H9 (cell line): Measurements from ENCODE around the gene IKZF1. TPM values are rescaled to one million over a fixed set of nuclear protein-coding genes. Genes with fewer than 3 reads are reported as not detected.

ENCODE experiments used
- DNase-seq: peaks from one replicate; pipeline ENCODE4 v3.0.0-alpha.2; 2017
- H2AFZ ChIP-seq: one replicate; pipeline ENCODE4 v1.6.1; 2013; ENCODE audit warnings: mild to moderate bottlenecking, low read length, control low read depth, moderate library complexity
- H2AK5ac ChIP-seq: 2 replicates; pipeline ENCODE4 v1.6.1; 2013; ENCODE audit warnings: low read length, control low read depth, mixed read lengths; ENCODE audit not compliant: insufficient read length
- H2BK120ac ChIP-seq: one replicate; pipeline ENCODE4 v1.6.1; 2013; ENCODE audit warnings: low read depth, mild to moderate bottlenecking, low read length, control low read depth, inconsistent platforms; ENCODE audit not compliant: poor library complexity, severe bottlenecking
- H2BK12ac ChIP-seq: 2 replicates; pipeline ENCODE4 v1.6.1; 2013; ENCODE audit warnings: low read length, control low read depth, mixed read lengths, low read depth; ENCODE audit not compliant: insufficient read length
- H2BK15ac ChIP-seq: 2 replicates; pipeline ENCODE4 v1.6.1; 2013; ENCODE audit warnings: low read depth, low read length, control low read depth
- H2BK20ac ChIP-seq: one replicate; pipeline ENCODE4 v1.6.1; 2013; ENCODE audit warnings: low read depth, mild to moderate bottlenecking, low read length, control low read depth, inconsistent platforms; ENCODE audit not compliant: poor library complexity, severe bottlenecking
- H2BK5ac ChIP-seq: 2 replicates; pipeline ENCODE4 v1.6.1; 2013; ENCODE audit warnings: low read length, control low read depth, mixed read lengths; ENCODE audit not compliant: insufficient read length
- H3K14ac ChIP-seq: 2 replicates; pipeline ENCODE4 v1.6.1; 2013; ENCODE audit warnings: low read length, control low read depth; ENCODE audit not compliant: insufficient read depth
- H3K18ac ChIP-seq: 2 replicates; pipeline ENCODE4 v1.6.1; 2013; ENCODE audit warnings: low read depth, mild to moderate bottlenecking, mixed read lengths, low read length, control low read depth; ENCODE audit not compliant: insufficient read length
- H3K23ac ChIP-seq: 2 replicates; pipeline ENCODE4 v1.6.1; 2013; ENCODE audit warnings: low read length, control low read depth, mixed read lengths, low read depth; ENCODE audit not compliant: insufficient read length
- H3K23me2 ChIP-seq: 2 replicates; pipeline ENCODE4 v1.6.1; 2013; ENCODE audit warnings: low read depth, mild to moderate bottlenecking, mixed read lengths, low read length, control low read depth; ENCODE audit not compliant: insufficient read length, poor library complexity, severe bottlenecking
- H3K27ac ChIP-seq: 2 replicates; pipeline ENCODE4 v1.5.1; 2013; ENCODE audit warnings: low read length, control low read depth, mixed read lengths, low read depth; ENCODE audit not compliant: insufficient read length
- H3K27me3 ChIP-seq: 2 replicates; pipeline ENCODE4 v1.6.1; 2013; ENCODE audit warnings: low read length, control low read depth, inconsistent platforms; ENCODE audit not compliant: insufficient read depth
- H3K4ac ChIP-seq: 2 replicates; pipeline ENCODE4 v1.6.1; 2013; ENCODE audit warnings: low read depth, mild to moderate bottlenecking, control low read depth, inconsistent platforms, low read length, moderate library complexity
- H3K4me1 ChIP-seq: 2 replicates; pipeline ENCODE4 v1.6.1; 2013; ENCODE audit warnings: low read length, control low read depth, inconsistent platforms; ENCODE audit not compliant: insufficient read depth
- H3K4me2 ChIP-seq: 2 replicates; pipeline ENCODE4 v1.6.1; 2013; ENCODE audit warnings: low read length, control low read depth, mixed read lengths; ENCODE audit not compliant: insufficient read length, insufficient read depth
- H3K56ac ChIP-seq: 2 replicates; pipeline ENCODE4 v1.6.1; 2013; ENCODE audit warnings: low read depth, mild to moderate bottlenecking, mixed read lengths, low read length, control low read depth; ENCODE audit not compliant: insufficient read length
- H3K79me1 ChIP-seq: 2 replicates; pipeline ENCODE4 v1.6.1; 2013; ENCODE audit warnings: low read depth, mild to moderate bottlenecking, moderate library complexity, low read length, control low read depth, inconsistent platforms; ENCODE audit not compliant: insufficient read depth, poor library complexity, severe bottlenecking
- H3K79me2 ChIP-seq: 2 replicates; pipeline ENCODE4 v1.6.1; 2013; ENCODE audit warnings: low read length, control low read depth, inconsistent platforms; ENCODE audit not compliant: insufficient read depth
- H3K9ac ChIP-seq: 2 replicates; pipeline ENCODE4 v1.6.1; 2013; ENCODE audit warnings: low read length, control low read depth, mixed read lengths; ENCODE audit not compliant: insufficient read length; ENCODE audit errors: extremely low read depth
- H3K9me3 ChIP-seq: one replicate; pipeline ENCODE4 v1.6.1; 2013; ENCODE audit warnings: low read depth, low read length, inconsistent platforms; ENCODE audit not compliant: control insufficient read depth
- H3T11ph ChIP-seq: one replicate; pipeline ENCODE4 v1.6.1; 2013; ENCODE audit warnings: mild to moderate bottlenecking, low read length, control low read depth, inconsistent platforms
- H4K20me1 ChIP-seq: one replicate; pipeline ENCODE4 v1.6.1; 2013; ENCODE audit not compliant: control insufficient read depth, insufficient read length, insufficient read depth
- H4K5ac ChIP-seq: 2 replicates; pipeline ENCODE4 v1.6.1; 2013; ENCODE audit warnings: low read depth, mild to moderate bottlenecking, mixed read lengths, low read length, control low read depth; ENCODE audit not compliant: insufficient read length
- H4K8ac ChIP-seq: replicated peaks from 2 replicates; pipeline ENCODE4 v1.6.1; 2013; ENCODE audit warnings: low read length, control low read depth, mixed read lengths, low read depth; ENCODE audit not compliant: insufficient read length
- H4K91ac ChIP-seq: 2 replicates; pipeline ENCODE4 v1.6.1; 2013; ENCODE audit warnings: low read depth, mild to moderate bottlenecking, moderate library complexity, mixed read lengths, low read length, control low read depth; ENCODE audit not compliant: insufficient read length
- H3K27ac Mint-ChIP-seq, 3 experiments: 2 replicates in 2 of 3; 3 replicates in 1 of 3; pipeline ENCODE4 v1.8.0; 2020 to 2021; ENCODE audit warnings: mixed read lengths in 3 of 3, mild to moderate bottlenecking in 1 of 3, moderate library complexity in 1 of 3
- H3K27me3 Mint-ChIP-seq: 2 replicates; pipeline ENCODE4 v1.8.0; 2021; ENCODE audit warnings: low read depth, mild to moderate bottlenecking, moderate library complexity, mixed read lengths
- H3K36me3 Mint-ChIP-seq, 3 experiments: 2 replicates in 2 of 3; 3 replicates in 1 of 3; pipeline ENCODE4 v1.8.0; 2020 to 2021; ENCODE audit warnings: low read depth in 3 of 3, mixed read lengths in 3 of 3; ENCODE audit not compliant: insufficient read depth in 1 of 3
- H3K4me1 Mint-ChIP-seq, 2 experiments: 2 replicates each; pipeline ENCODE4 v1.8.0; 2020; ENCODE audit warnings: mixed read lengths in 2 of 2
- H3K4me3 Mint-ChIP-seq, 2 experiments: 2 replicates in 1 of 2; 3 replicates in 1 of 2; pipeline ENCODE4 v1.8.0; 2020 to 2021; ENCODE audit warnings: mild to moderate bottlenecking in 2 of 2, mixed read lengths in 2 of 2, moderate library complexity in 1 of 2
- H3K9me3 Mint-ChIP-seq, 2 experiments: 2 replicates in 1 of 2; 3 replicates in 1 of 2; pipeline ENCODE4 v1.8.0; 2020; ENCODE audit warnings: mild to moderate bottlenecking in 2 of 2, mixed read lengths in 2 of 2, moderate library complexity in 1 of 2
- WGBS: extraction: QIAGEN DNeasy Blood & Tissue Kit; methylation state at CpG from one replicate; pipeline ENCODE4 v1.1.7; 2013; ENCODE audit warnings: missing lambda C conversion rate, low lambda C conversion rate, mixed read lengths; ENCODE audit not compliant: insufficient read length; ENCODE audit errors: extremely low coverage; 5-methylcytosine and 5-hydroxymethylcytosine counted together
- total RNA-seq: library from RNA; stranded (reverse); gene quantifications from 2 replicates; pipeline ENCODE4 v1.2.1, GENCODE V29; 2021
- TF ChIP-seq, protein P1 (sequence below): fragments of 200-600 bp; sonication (generic); conservative IDR thresholded peaks from 3 replicates; pipeline ENCODE4 v1.8.0; 2021; ENCODE audit warnings: antibody characterized with exemption, mild to moderate bottlenecking

Gene IKZF1
- total RNA-seq, 1 experiment from 2014 or later = 0.98 TPM

DNA sequence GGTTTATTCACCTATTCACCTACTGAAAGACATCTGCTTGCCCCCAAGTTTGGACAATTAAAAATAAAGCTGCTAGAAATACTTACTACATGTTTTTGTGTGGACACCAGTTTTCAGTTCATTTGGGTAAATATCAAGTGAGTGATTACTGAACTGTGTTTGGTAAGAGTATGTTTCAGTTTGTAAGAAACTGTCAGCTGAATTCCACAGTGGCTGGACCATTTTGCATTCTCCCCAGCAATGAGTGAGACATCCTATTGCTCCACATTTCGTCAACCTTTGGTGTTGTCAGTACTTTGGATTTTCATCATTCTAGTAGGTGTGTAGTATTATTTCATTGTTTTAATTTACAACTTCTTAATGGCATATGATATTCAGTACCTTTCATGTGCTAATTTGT, 17.4 kb upstream of the IKZF1 start:
- Histone ChIP-seq H2BK5ac (no peak overlapping the region), H3T11ph (no peak overlapping the region), H3K27ac (no peak overlapping the region), H3K56ac (no peak overlapping the region), H3K79me2 (no peaks in the 10 kb centered on the region), H2AFZ (no peak overlapping the region), H3K4me2 (no peak overlapping the region), H4K20me1 (no peaks in the 10 kb centered on the region), H3K9me3 (no peaks in the 10 kb centered on the region), H2AK5ac (no peak overlapping the region), H4K91ac (no peak overlapping the region), H3K23me2 (no peaks in the 10 kb centered on the region), H3K9ac (no peak overlapping the region), H3K4me1 (no peaks in the 10 kb centered on the region), H2BK15ac (no peak overlapping the region), H2BK12ac (no peak overlapping the region), H3K79me1 (no peaks in the 10 kb centered on the region), H2BK120ac (no peak overlapping the region), H4K8ac (no peak overlapping the region), H3K4ac (no peak overlapping the region), H3K27me3 (no peaks in the 10 kb centered on the region), H3K14ac (no peak overlapping the region), H3K23ac (no peak overlapping the region), H4K5ac (no peak overlapping the region), H3K18ac (no peak overlapping the region), H2BK20ac (no peak overlapping the region)
- no peaks in the 10 kb centered on the region for H3K27me3 Mint-ChIP-seq
- H3K9me3 Mint-ChIP-seq = no peaks in the 10 kb centered on the region; a peak in 1 of 5 replicates
- TF ChIP-seq, protein P1, sequence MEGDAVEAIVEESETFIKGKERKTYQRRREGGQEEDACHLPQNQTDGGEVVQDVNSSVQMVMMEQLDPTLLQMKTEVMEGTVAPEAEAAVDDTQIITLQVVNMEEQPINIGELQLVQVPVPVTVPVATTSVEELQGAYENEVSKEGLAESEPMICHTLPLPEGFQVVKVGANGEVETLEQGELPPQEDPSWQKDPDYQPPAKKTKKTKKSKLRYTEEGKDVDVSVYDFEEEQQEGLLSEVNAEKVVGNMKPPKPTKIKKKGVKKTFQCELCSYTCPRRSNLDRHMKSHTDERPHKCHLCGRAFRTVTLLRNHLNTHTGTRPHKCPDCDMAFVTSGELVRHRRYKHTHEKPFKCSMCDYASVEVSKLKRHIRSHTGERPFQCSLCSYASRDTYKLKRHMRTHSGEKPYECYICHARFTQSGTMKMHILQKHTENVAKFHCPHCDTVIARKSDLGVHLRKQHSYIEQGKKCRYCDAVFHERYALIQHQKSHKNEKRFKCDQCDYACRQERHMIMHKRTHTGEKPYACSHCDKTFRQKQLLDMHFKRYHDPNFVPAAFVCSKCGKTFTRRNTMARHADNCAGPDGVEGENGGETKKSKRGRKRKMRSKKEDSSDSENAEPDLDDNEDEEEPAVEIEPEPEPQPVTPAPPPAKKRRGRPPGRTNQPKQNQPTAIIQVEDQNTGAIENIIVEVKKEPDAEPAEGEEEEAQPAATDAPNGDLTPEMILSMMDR = no peak
- no CpG with 5 or more reads among the region's 1 CpG for WGBS
- no peak overlapping the region for H3K27ac Mint-ChIP-seq
- H3K36me3 Mint-ChIP-seq = no peaks in the 10 kb centered on the region
- no peak for DNase-seq
- no peaks in the 10 kb centered on the region for H3K4me1 Mint-ChIP-seq
- no peak overlapping the region for H3K4me3 Mint-ChIP-seq
